Keratinocyte (primary cell): Measurements from ENCODE around the gene CLK1.

ENCODE experiments used
- EZH2 ChIP-seq: IDR thresholded peaks from one replicate; pipeline ENCODE4 v1.6.1; 2012; ENCODE audit warnings: inconsistent platforms, mild to moderate bottlenecking, low read length, moderate library complexity
- TF ChIP-seq, protein P1 (sequence below), 3 experiments: IDR thresholded peaks in 1 of 3; conservative IDR thresholded peaks in 1 of 3; optimal IDR thresholded peaks in 1 of 3; 2 replicates in 2 of 3; 3 replicates in 1 of 3; pipeline versions ENCODE3 to v1.5.1; 2011; ENCODE audit warnings: low read length in 3 of 3, mild to moderate bottlenecking in 3 of 3, moderate library complexity in 2 of 3, control low read depth in 1 of 3, inconsistent platforms in 1 of 3; ENCODE audit not compliant: insufficient read depth in 2 of 3; ENCODE audit errors: extremely low read depth in 1 of 3

DNA sequence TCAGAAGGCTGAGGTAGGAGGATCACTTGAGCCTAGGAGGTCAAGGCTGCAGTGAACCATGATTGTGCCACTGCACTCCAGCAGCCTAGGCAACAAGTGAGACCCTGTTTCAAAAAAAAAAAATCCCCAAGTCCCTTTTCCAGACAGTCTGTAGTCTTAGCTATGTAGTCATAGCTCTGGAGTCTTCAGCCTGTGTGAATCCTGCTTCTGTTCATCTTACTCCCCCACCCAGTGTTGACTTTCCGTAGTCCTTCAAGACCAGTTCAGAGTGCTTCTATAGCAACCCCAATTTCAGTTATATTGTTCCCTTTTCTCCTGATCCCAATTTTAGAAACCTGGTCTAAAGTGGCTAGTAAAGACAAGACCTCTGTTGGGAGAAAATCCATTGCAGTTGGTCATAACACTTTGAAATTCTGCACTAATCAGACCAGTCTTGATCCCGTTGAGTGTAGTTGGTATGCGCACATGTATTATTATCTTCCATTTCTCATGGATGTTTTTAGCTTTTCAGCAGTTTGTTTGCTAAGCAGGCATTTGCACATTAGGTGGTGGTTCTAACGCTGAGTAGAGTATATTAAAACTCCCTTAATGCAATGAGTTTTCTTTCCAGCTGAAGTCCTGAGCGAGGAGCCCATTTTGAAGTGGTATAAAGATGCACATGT is 43.8 kb downstream of the CLK1 start:
- TF ChIP-seq, protein P1, sequence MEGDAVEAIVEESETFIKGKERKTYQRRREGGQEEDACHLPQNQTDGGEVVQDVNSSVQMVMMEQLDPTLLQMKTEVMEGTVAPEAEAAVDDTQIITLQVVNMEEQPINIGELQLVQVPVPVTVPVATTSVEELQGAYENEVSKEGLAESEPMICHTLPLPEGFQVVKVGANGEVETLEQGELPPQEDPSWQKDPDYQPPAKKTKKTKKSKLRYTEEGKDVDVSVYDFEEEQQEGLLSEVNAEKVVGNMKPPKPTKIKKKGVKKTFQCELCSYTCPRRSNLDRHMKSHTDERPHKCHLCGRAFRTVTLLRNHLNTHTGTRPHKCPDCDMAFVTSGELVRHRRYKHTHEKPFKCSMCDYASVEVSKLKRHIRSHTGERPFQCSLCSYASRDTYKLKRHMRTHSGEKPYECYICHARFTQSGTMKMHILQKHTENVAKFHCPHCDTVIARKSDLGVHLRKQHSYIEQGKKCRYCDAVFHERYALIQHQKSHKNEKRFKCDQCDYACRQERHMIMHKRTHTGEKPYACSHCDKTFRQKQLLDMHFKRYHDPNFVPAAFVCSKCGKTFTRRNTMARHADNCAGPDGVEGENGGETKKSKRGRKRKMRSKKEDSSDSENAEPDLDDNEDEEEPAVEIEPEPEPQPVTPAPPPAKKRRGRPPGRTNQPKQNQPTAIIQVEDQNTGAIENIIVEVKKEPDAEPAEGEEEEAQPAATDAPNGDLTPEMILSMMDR (optimal IDR thresholded peaks at IDR 0.05 in 1 of 3, IDR thresholded peaks at IDR 0.05 in 1 of 3, conservative IDR thresholded peaks at IDR 0.05 in 1 of 3; ENCODE audit: extremely low read depth in 1 of 3, insufficient read depth in 2 of 3, low read length in 3 of 3): no peak
- TF ChIP-seq EZH2: no peak
